HG02763 (cell line): ENCODE data around the gene GPR84.

ENCODE experiments used
- ATAC-seq: cut with Tn5 transposase; IDR thresholded peaks from one replicate; pipeline ENCODE4 v1.9.1; 2021; ENCODE audit warnings: mild to moderate bottlenecking, moderate library complexity; ENCODE audit not compliant: unreplicated experiment

Gene GPR84

DNA sequence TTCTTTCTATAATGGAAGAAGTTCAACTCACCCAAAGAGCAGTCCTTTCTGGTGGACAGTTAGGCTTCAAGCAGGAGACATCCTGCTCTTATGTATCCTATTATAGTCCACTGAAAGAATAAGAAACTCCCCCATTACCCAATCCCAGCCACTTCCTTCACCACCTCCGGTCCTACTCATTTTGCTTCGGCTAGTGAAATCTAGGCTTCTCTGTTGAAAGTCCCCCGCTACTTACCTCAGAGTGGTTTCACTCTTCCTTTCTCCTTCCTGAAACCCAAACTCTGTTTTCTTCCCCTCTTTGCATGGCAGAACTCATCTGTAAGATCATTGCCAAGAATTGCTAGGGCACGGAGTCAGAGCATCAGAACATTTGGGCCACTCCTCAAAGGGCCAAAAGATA lies at the start of gene GPR84:
Gene GPR84, minus strand, starts transcription at position 74 of the 400 bp plus-strand sequence. CDS start 635 bp downstream, outside the sequence.
- ATAC-seq: no peak

- ATAC-seq: peak; percentile 58
These were observed 49.3 kb upstream of the GPR84 start for GRCh38 chr12:54413284-54414190.

- ATAC-seq: no peak
These were observed 48.5 kb upstream of the GPR84 start for GRCh38 chr12:54412786-54413185.

GRCh38 chr12:54412348-54412747 lies 48.1 kb upstream of the GPR84 start:
- no peak for ATAC-seq

GRCh38 chr12:54411391-54412241 lies 47.3 kb upstream of the GPR84 start:
- no peak for ATAC-seq

DNA sequence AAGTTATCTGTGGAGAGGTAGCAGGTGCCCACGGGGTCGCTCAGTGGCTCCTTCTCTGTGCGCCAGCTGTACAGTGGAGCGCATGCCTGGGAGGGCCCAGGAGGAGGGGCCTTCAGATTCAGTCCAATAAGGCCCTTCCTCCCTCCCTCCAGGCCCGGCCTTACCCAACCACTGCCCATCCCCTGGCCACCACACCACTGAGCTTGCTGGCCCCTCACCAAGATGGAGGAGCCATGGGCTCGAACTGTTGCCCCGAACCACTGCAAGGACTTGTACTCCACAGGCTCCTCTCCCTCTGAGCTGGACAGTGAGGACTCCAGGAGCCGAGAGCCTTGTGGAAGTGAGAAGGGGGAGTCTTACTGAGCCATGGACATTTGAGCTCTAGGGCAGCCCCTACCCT lies 45.0 kb upstream of the GPR84 start:
- no peak for ATAC-seq

- no peak for ATAC-seq
These were observed 43.1 kb upstream of the GPR84 start for GRCh38 chr12:54407183-54407905.

DNA sequence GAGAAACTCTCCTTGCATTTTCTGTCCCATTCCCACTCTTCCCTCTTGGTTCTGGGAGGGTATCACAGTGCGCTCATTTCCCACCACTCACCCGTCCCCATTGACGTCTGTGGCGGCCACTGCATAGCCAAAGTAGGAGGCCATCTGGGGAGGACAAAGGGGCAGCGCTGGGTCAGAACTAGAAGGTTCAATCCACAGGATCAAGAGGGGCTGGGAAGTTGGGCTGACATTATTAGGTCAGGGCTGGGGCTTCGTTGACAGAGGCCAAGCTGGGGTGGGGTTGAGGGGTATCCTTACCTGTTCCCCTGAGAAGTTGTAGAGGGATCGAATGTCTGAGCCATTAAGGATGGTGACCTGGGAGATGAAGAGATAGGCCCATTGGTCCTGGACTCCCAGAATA lies 41.3 kb upstream of the GPR84 start:
- no peak for ATAC-seq

GRCh38 chr12:54405106-54405505 lies 40.8 kb upstream of the GPR84 start:
- ATAC-seq: no peak

- ATAC-seq: no peak
These were observed 40.0 kb upstream of the GPR84 start for GRCh38 chr12:54404061-54405004.

DNA sequence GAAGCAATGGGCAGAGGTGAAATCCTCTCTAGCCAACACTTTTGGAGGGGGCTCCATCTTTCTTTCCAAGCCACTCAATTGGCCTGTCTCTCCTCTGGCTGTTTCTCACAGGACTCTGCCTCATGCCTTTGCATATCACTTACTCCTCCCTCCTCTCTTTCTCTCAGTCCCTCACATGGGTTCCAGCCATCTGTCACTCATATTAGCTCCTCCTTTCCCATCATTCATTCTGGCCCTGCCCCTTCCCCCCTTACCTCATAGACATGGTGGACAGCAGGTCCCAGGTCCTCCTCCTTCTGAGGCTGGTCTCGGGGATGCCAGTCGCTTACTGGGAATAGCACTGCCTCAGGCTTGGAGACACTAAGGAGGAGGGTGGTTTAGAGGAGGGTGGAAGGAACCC lies 36.8 kb upstream of the GPR84 start:
- no peak for ATAC-seq

- ATAC-seq: peak; percentile 58
These were observed 34.9 kb upstream of the GPR84 start for GRCh38 chr12:54398995-54399793.

- no peak for ATAC-seq
These were observed 33.9 kb upstream of the GPR84 start for GRCh38 chr12:54398218-54398617.

DNA sequence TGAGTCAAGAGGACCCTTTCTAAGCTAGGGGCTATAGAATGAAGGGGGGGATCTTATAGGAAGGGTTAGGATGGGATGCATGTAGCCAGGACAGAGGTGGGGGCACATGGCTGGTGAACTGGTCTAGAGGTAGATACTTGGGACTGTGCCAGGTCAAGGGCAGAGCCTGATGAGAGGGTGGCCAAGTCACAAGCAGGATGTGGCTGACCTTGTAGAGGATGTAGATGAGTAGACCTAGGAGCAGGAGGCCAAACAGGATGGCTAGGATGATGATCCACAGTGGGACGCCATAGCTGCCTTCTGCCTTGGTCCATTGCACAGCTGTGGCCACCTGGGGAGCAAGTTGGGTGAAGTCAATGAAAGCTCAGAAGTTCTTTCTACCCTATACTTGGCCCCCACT lies 32.9 kb upstream of the GPR84 start:
- ATAC-seq: no peak

DNA sequence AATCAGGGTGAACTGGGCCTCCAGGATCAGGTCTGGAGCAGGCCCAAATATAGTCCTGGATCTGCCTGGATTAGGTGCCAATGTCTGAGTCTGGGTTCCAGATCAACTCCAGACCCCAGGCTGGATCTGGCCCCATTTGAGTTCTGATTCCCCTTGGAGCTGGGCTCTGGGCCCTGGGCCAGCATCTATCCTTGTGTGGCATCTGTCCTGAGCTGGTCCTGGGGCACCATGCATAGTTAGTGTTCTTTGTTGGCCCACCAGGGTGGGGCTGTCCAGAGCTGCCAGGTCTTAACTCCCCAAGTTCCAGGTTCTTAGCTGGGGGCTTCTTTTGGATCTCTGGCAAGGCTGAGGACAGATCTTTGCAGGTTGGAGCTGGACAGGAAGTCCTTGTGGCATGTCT lies 31.3 kb upstream of the GPR84 start:
- no peak for ATAC-seq

GRCh38 chr12:54394986-54395385 lies 30.7 kb upstream of the GPR84 start:
- ATAC-seq: no peak

- ATAC-seq: no peak
These were observed 30.0 kb upstream of the GPR84 start for GRCh38 chr12:54394281-54394719.

GRCh38 chr12:54393743-54394142 lies 29.5 kb upstream of the GPR84 start:
- ATAC-seq: no peak

- ATAC-seq: no peak
These were observed 28.9 kb upstream of the GPR84 start for GRCh38 chr12:54393207-54393609.
